HepG2 (cell line): ENCODE results near the gene CCDC30. TPM values are rescaled to one million over a fixed set of nuclear protein-coding genes. Genes with fewer than 3 reads are reported as not detected.

Source experiments
- AKAP8 ChIP-seq: sonication (generic); formaldehyde crosslinking; IDR thresholded peaks from 2 replicates; pipeline ENCODE4 v1.5.1; 2020; ENCODE audit warnings: mild to moderate bottlenecking, missing genetic modification reagents
- CBX1 ChIP-seq: IDR thresholded peaks from one replicate; pipeline ENCODE4 v1.6.1; 2016; ENCODE audit warnings: antibody characterized with exemption, low read depth
- CHD4 ChIP-seq: fragments of 200-600 bp; sonication (generic); IDR thresholded peaks from 2 replicates; pipeline ENCODE4 v1.7.0; 2017; ENCODE audit warnings: mild to moderate bottlenecking, low read length, borderline replicate concordance
- ESRRA ChIP-seq: sonication (generic); formaldehyde crosslinking; IDR thresholded peaks from 2 replicates; pipeline ENCODE4 v1.5.1; 2020; ENCODE audit warnings: mild to moderate bottlenecking, low read depth, missing genetic modification reagents
- HNF4G ChIP-seq, 2 experiments: sonication (generic) in 1 of 2; formaldehyde crosslinking in 1 of 2; IDR thresholded peaks; 2 replicates each; pipeline versions ENCODE4 v1.4.0 to v1.6.1; 2011 to 2020; ENCODE audit warnings: borderline replicate concordance in 2 of 2, low read depth in 2 of 2, mild to moderate bottlenecking in 2 of 2, low read length in 1 of 2, missing genetic modification reagents in 1 of 2, moderate library complexity in 1 of 2
- KLF11 ChIP-seq: IDR thresholded peaks from 2 replicates; pipeline ENCODE4 v1.6.1; 2016; ENCODE audit warnings: missing compliant biosample characterization
- MED13 ChIP-seq: sonication (generic); formaldehyde crosslinking; IDR thresholded peaks from 2 replicates; pipeline ENCODE4 v1.5.0; 2020; ENCODE audit warnings: missing genetic modification reagents
- MED8 ChIP-seq: sonication (generic); formaldehyde crosslinking; IDR thresholded peaks from 2 replicates; pipeline ENCODE4 v1.8.1; 2023; ENCODE audit warnings: mild to moderate bottlenecking, missing genetic modification reagents; ENCODE audit not compliant: insufficient replicate concordance
- MIER2 ChIP-seq: IDR thresholded peaks from 2 replicates; pipeline ENCODE4 v1.6.1; 2016; ENCODE audit warnings: missing biosample characterization, missing genetic modification reagents
- NFKBIZ ChIP-seq: IDR thresholded peaks from 2 replicates; pipeline ENCODE4 v1.6.1; 2018; ENCODE audit warnings: missing genetic modification reagents, missing compliant biosample characterization
- NR2F1 ChIP-seq, 2 experiments: fragments of 450-650 bp in 1 of 2; formaldehyde crosslinking in 1 of 2; IDR thresholded peaks; 2 replicates each; pipeline versions ENCODE4 v1.5.0 to v1.6.1; 2016 to 2020; ENCODE audit warnings: mild to moderate bottlenecking in 1 of 2, missing compliant biosample characterization in 1 of 2, missing genetic modification reagents in 1 of 2, moderate library complexity in 1 of 2
- PHF5A ChIP-seq: IDR thresholded peaks from one replicate; pipeline ENCODE4 v1.6.1; 2018; ENCODE audit warnings: low read depth, missing genetic modification reagents; ENCODE audit not compliant: unreplicated experiment
- RAD21 ChIP-seq: fragments of 450-650 bp; formaldehyde crosslinking; IDR thresholded peaks from 2 replicates; pipeline ENCODE4 v1.5.0; 2020; ENCODE audit warnings: mild to moderate bottlenecking
- SRSF9 ChIP-seq: fragments of 200-400 bp; formaldehyde crosslinking; IDR thresholded peaks from 2 replicates; pipeline ENCODE4 v1.6.1; 2018; ENCODE audit warnings: borderline replicate concordance, mild to moderate bottlenecking, low read depth, low read length; ENCODE audit not compliant: insufficient read depth, poor library complexity, severe bottlenecking
- ZBTB1 ChIP-seq: sonication (generic); formaldehyde crosslinking; IDR thresholded peaks from 2 replicates; pipeline ENCODE4 v1.4.0; 2020; ENCODE audit warnings: missing genetic modification reagents, borderline replicate concordance
- ZNF143 ChIP-seq: sonication (generic); formaldehyde crosslinking; IDR thresholded peaks from 2 replicates; pipeline ENCODE4 v1.4.0; 2020; ENCODE audit warnings: missing genetic modification reagents
- ZNF17 ChIP-seq: sonication (generic); formaldehyde crosslinking; IDR thresholded peaks from 2 replicates; pipeline ENCODE4 v1.5.0; 2020; ENCODE audit warnings: mild to moderate bottlenecking, missing genetic modification reagents
- ZNF234 ChIP-seq: sonication (generic); formaldehyde crosslinking; conservative IDR thresholded peaks from 2 replicates; pipeline ENCODE4 v1.5.1; 2020; ENCODE audit warnings: mild to moderate bottlenecking, missing genetic modification reagents
- ZNF563 ChIP-seq: sonication (generic); formaldehyde crosslinking; IDR thresholded peaks from 2 replicates; pipeline ENCODE4 v1.8.0; 2022; ENCODE audit warnings: mild to moderate bottlenecking, moderate library complexity, missing genetic modification reagents
- polyA plus RNA-seq, 8 experiments: library from polyadenylated mRNA; depleted of rRNA in 3 of 8; stranded (reverse) in 7 of 8; unstranded in 1 of 8; fragments of >200 nt; fragmentation: Illumina TruSeq in 4 of 8; extraction: Trizol in 4 of 8; gene quantifications; 2 replicates each; pipeline versions ENCODE4 v1.2.1 to v1.2.3, GENCODE V29; 2011 to 2016; ENCODE audit warnings: low read depth in 4 of 8, missing spikeins in 1 of 8, mixed read lengths in 1 of 8; ENCODE audit not compliant: insufficient read depth in 1 of 8
- total RNA-seq, 5 experiments: library from RNA; depleted of rRNA; stranded (reverse); fragments of >200 nt; fragmentation: Illumina TruSeq; extraction: Trizol; gene quantifications; 2 replicates each; pipeline ENCODE4 v1.2.3, GENCODE V29; 2016; ENCODE audit warnings: low read depth in 1 of 5
- TF ChIP-seq, protein P1 (sequence below): sonication (generic); formaldehyde crosslinking; IDR thresholded peaks from 2 replicates; pipeline ENCODE4 v1.4.0; 2020; ENCODE audit warnings: missing genetic modification reagents, borderline replicate concordance
- TF ChIP-seq, protein P2 (sequence below): sonication (generic); formaldehyde crosslinking; IDR thresholded peaks from 2 replicates; pipeline ENCODE4 v1.5.0; 2020; ENCODE audit warnings: missing genetic modification reagents
- TF ChIP-seq, protein P3 (sequence below): sonication (generic); formaldehyde crosslinking; IDR thresholded peaks from 2 replicates; pipeline ENCODE4 v1.9.0; 2021; ENCODE audit warnings: missing genetic modification reagents, mild to moderate bottlenecking, borderline replicate concordance

The CCDC30 gene
- total and polyA plus RNA-seq, 2 of the 13 experiments (the other 11 are each of a cell fraction or from before 2014, with no cell fraction given): 0.25 to 0.77 TPM

DNA sequence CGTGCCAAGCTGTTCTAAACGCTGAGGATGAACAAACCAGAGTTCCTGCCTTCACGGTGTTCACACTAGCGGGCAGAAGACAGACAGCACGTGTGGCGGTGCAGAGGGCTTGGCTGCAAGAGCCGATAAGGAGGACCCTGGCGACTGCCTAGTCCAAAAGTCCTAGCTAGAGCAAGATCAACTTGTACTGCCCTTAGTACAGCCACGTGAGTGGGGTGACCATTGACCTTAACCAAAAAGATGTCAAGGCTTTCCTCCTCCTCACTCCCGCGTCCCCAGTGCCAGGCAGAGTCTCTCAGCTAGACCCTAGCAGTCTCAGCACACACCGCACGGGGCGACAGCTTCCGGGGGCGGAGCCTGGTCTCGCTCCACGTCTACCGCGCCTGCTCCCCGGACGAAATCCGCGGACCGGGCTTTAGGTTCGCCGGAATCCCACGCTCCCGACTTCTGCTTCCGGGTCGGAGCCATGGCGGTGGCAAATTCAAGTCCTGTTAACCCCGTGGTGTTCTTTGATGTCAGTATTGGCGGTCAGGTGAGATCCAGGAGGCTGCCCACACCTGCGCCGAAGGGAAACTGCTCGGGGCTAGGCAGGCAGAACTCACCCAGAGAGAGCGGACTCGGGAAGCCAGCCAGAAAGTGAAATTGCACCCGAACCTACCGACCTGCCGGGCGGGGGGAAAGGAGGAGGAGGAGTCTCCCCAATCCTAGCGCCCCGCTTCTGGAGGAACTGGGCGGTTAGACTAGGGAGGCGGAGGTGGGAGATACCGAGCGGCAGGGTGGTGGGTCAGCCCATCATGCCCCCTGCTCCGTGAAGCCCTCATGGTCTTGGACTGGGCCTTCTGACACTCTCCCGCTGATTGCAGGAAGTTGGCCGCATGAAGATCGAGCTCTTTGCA is 195.1 kb downstream of the CCDC30 start, which contains the start of gene PPIH (continued):
- TF ChIP-seq, protein P1, sequence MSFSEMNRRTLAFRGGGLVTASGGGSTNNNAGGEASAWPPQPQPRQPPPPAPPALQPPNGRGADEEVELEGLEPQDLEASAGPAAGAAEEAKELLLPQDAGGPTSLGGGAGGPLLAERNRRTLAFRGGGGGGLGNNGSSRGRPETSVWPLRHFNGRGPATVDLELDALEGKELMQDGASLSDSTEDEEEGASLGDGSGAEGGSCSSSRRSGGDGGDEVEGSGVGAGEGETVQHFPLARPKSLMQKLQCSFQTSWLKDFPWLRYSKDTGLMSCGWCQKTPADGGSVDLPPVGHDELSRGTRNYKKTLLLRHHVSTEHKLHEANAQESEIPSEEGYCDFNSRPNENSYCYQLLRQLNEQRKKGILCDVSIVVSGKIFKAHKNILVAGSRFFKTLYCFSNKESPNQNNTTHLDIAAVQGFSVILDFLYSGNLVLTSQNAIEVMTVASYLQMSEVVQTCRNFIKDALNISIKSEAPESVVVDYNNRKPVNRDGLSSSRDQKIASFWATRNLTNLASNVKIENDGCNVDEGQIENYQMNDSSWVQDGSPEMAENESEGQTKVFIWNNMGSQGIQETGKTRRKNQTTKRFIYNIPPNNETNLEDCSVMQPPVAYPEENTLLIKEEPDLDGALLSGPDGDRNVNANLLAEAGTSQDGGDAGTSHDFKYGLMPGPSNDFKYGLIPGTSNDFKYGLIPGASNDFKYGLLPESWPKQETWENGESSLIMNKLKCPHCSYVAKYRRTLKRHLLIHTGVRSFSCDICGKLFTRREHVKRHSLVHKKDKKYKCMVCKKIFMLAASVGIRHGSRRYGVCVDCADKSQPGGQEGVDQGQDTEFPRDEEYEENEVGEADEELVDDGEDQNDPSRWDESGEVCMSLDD (CRISPR knock-in tag): no peak
- TF ChIP-seq, protein P2, sequence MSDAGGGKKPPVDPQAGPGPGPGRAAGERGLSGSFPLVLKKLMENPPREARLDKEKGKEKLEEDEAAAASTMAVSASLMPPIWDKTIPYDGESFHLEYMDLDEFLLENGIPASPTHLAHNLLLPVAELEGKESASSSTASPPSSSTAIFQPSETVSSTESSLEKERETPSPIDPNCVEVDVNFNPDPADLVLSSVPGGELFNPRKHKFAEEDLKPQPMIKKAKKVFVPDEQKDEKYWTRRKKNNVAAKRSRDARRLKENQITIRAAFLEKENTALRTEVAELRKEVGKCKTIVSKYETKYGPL: no peak
- TF ChIP-seq MED13 (CRISPR knock-in tag) (no peak), NFKBIZ (peak; percentile 85), MIER2 (CRISPR knock-in tag) (peak; percentile 77), CHD4 (no peak), ZBTB1 (CRISPR knock-in tag) (no peak), KLF11 (CRISPR knock-in tag) (no peak), ZNF143 (peak; percentile 49; the same call in 1 of the 2 replicates), RAD21 (CRISPR knock-in tag) (no peak; the same call in none of the 2 replicates), ZNF234 (CRISPR knock-in tag) (peak; percentile 81; the same call in 1 of the 2 replicates), MED8 (no peak), PHF5A (CRISPR knock-in tag) (no peak), ZNF563 (CRISPR knock-in tag) (peak; percentile 88), HNF4G (IDR thresholded peaks at IDR 0.05; ENCODE audit: borderline replicate concordance, low read depth, low read length) (peak; percentile 54; the same call in 1 of the 2 replicates), HNF4G (CRISPR knock-in tag; IDR thresholded peaks at IDR 0.05; ENCODE audit: borderline replicate concordance, low read depth) (no peak), ESRRA (CRISPR knock-in tag) (no peak), NR2F1 (CRISPR knock-in tag; IDR thresholded peaks at IDR 0.05) (peak in 1 of 2 experiments; percentile 62; a peak in 2 of 4 replicates), SRSF9 (no peak), CBX1 (peak; percentile 68), AKAP8 (CRISPR knock-in tag) (no peak), ZNF17 (CRISPR knock-in tag) (no peak)
- TF ChIP-seq, protein P3, sequence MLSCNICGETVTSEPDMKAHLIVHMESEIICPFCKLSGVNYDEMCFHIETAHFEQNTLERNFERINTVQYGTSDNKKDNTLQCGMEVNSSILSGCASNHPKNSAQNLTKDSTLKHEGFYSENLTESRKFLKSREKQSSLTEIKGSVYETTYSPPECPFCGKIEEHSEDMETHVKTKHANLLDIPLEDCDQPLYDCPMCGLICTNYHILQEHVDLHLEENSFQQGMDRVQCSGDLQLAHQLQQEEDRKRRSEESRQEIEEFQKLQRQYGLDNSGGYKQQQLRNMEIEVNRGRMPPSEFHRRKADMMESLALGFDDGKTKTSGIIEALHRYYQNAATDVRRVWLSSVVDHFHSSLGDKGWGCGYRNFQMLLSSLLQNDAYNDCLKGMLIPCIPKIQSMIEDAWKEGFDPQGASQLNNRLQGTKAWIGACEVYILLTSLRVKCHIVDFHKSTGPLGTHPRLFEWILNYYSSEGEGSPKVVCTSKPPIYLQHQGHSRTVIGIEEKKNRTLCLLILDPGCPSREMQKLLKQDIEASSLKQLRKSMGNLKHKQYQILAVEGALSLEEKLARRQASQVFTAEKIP (CRISPR knock-in tag): no peak
